Measurements from ENCODE around the gene IL1RAP. TPM values are rescaled to one million over a fixed set of nuclear protein-coding genes. Genes with fewer than 3 reads are reported as not detected.

IL1RAP gene
- total and polyA plus RNA-seq, 2 donors (not counting 3 experiments of a cell fraction or from before 2014, with no cell fraction given): 4.3 to 9.2 TPM

GRCh38 chr3:190676481-190676880, 162.6 kb downstream of the IL1RAP start:
- H3K27ac ChIP-seq (ENCODE audit: insufficient read depth, low read depth, low read length): no peak overlapping the region
- no peak for TF ChIP-seq FOS (IDR thresholded peaks at IDR 0.05; ENCODE audit: borderline replicate concordance, insufficient read depth, low read length)
- no peak for TF ChIP-seq JUN (IDR thresholded peaks at IDR 0.05; ENCODE audit: borderline replicate concordance, insufficient read depth, insufficient read length, low read depth)
- TF ChIP-seq POLR2A (IDR thresholded peaks at IDR 0.05; ENCODE audit: low read depth, low read length): no peak
- TF ChIP-seq GATA2 (IDR thresholded peaks at IDR 0.05; ENCODE audit: insufficient read depth, insufficient read length, low read depth, low read length): no peak
- no peak for TF ChIP-seq POLR2AphosphoS5 (IDR thresholded peaks at IDR 0.05; ENCODE audit: insufficient read depth, low read depth, low read length)
- TF ChIP-seq EZH2 (IDR thresholded peaks at IDR 0.05; ENCODE audit: borderline replicate concordance, low read depth, low read length, severe bottlenecking): no peak
- no peak for TF ChIP-seq MAX (IDR thresholded peaks at IDR 0.05; ENCODE audit: insufficient read depth, insufficient read length)
- TF ChIP-seq MYC (IDR thresholded peaks at IDR 0.05; ENCODE audit: low read depth, low read length): no peak
- no peak for TF ChIP-seq CTCF (IDR thresholded peaks at IDR 0.05; ENCODE audit: extremely low read depth in 1 of 2, insufficient read depth in 1 of 2, low read depth in 1 of 2, low read length in 2 of 2)
- no peaks in the 10 kb centered on the region for H3K27me3 ChIP-seq (ENCODE audit: control insufficient read depth in 2 of 2, insufficient read depth in 2 of 2, low read length in 2 of 2)
- H3K9me1 ChIP-seq (replicated peaks; ENCODE audit: control insufficient read depth, extremely low read depth, insufficient read depth, low read length): no peaks in the 10 kb centered on the region
- H3K79me2 ChIP-seq (ENCODE audit: control insufficient read depth, insufficient read depth, low read length): no peaks in the 10 kb centered on the region
- intact Hi-C loops (cut with micrococcal nuclease): no loop called here
- no peak overlapping the region for H2AFZ ChIP-seq (ENCODE audit: low read depth, low read length)
- dilution Hi-C loops (cut with MboI; ENCODE audit: extremely low pct_ligation_motif_present, low sequenced_read_pairs): no loop called here
- ChIA-PET CTCF (no interaction called here), POLR2A (no interaction called here)
- DNase-seq (ENCODE audit: low read depth, low spot score) (no peak), FAIRE-seq (no peak)
- no peak overlapping the region for H3K4me2 ChIP-seq (ENCODE audit: insufficient read depth, low read length)
- no peaks in the 10 kb centered on the region for H3K9me3 ChIP-seq (replicated peaks; ENCODE audit: control insufficient read depth, insufficient read depth, low read length)
- H4K20me1 ChIP-seq (replicated peaks; ENCODE audit: control insufficient read depth, extremely low read depth, insufficient read depth, low read length): no peaks in the 10 kb centered on the region
- H3K36me3 ChIP-seq (ENCODE audit: control insufficient read depth in 2 of 2, extremely low read depth in 1 of 2, insufficient read depth in 2 of 2, low read length in 2 of 2): no peaks in the 10 kb centered on the region
- H3K4me3 ChIP-seq (replicated peaks in 1 of 3; ENCODE audit: insufficient read depth in 1 of 3, low read depth in 1 of 3, low read length in 3 of 3): no peak overlapping the region
- no peak overlapping the region for H3K9ac ChIP-seq (replicated peaks; ENCODE audit: extremely low read depth, insufficient read depth, low read length)
- no TSS peak for BruUV-seq (replicated peaks)
- H3K4me1 ChIP-seq (ENCODE audit: control insufficient read depth, extremely low read depth, insufficient read depth, low read length): no peaks in the 10 kb centered on the region

Data from endothelial cell of umbilical vein (primary cell).